PC-3 (cell line): ENCODE results near the gene WDR90. TPM values are rescaled to one million over a fixed set of nuclear protein-coding genes. Genes with fewer than 3 reads are reported as not detected.

Experiments used
- ATAC-seq: fragments of 200-7000 bp; cut with Tn5 transposase; 2 replicates; pipeline ENCODE4 v1.9.1; 2020; ENCODE audit warnings: mild to moderate bottlenecking, moderate library complexity
- BruUV-seq: library from RNA; stranded (reverse); fragments of 400-500 nt; replicated peaks from 2 replicates; lab custom pipeline; 2021; lab: Mats Ljungman, UMichigan
- CTCF ChIA-PET: fragments of 300-600 bp; sonication (Branson Sonifier 250); formaldehyde crosslinking; loops from one replicate; lab custom pipeline; 2022; ENCODE audit warnings: antibody characterized with exemption; lab: Charles Lee
- POLR2A ChIA-PET: fragments of 300-600 bp; sonication (Branson Sonifier 250); formaldehyde crosslinking; loops from one replicate; lab custom pipeline; 2022; ENCODE audit warnings: antibody characterized with exemption; ENCODE audit not compliant: unreplicated experiment; lab: Charles Lee
- DNase-seq: peaks from one replicate; pipeline ENCODE4 v3.0.0-alpha.2; 2015
- H2AFZ ChIP-seq: fragments of 300-600 bp; sonication (generic); 2 replicates; pipeline ENCODE4 v1.6.0; 2016; ENCODE audit warnings: antibody characterized with exemption, low read length
- H3F3A ChIP-seq: fragments of 300-600 bp; sonication (generic); one replicate; pipeline ENCODE4 v1.6.0; 2017; ENCODE audit warnings: antibody characterized with exemption, low read length, control low read depth, mild to moderate bottlenecking; ENCODE audit not compliant: unreplicated experiment
- H3K27ac ChIP-seq: fragments of 300-600 bp; sonication (generic); 2 replicates; pipeline ENCODE4 v1.5.1; 2016; ENCODE audit warnings: mild to moderate bottlenecking, low read length
- H3K27me3 ChIP-seq: fragments of 300-600 bp; sonication (generic); 2 replicates; pipeline ENCODE4 v1.6.1; 2016; ENCODE audit warnings: low read length, mixed read lengths
- H3K36me3 ChIP-seq: fragments of 300-600 bp; sonication (generic); 2 replicates; pipeline ENCODE4 v1.6.1; 2016; ENCODE audit warnings: low read depth, mixed run types, low read length, mixed read lengths
- H3K4me1 ChIP-seq: fragments of 300-600 bp; sonication (generic); 2 replicates; pipeline ENCODE4 v1.5.1; 2016; ENCODE audit warnings: low read length; ENCODE audit not compliant: insufficient read depth
- H3K4me2 ChIP-seq: fragments of 300-600 bp; sonication (generic); 2 replicates; pipeline ENCODE4 v1.6.0; 2016; ENCODE audit warnings: low read length
- H3K4me3 ChIP-seq: fragments of 300-600 bp; sonication (generic); 2 replicates; pipeline ENCODE4 v1.5.1; 2016; ENCODE audit warnings: mild to moderate bottlenecking, low read length, mixed read lengths
- H3K79me2 ChIP-seq: fragments of 300-600 bp; sonication (generic); 2 replicates; pipeline ENCODE4 v1.6.1; 2017; ENCODE audit warnings: low read length, mixed read lengths
- H3K9ac ChIP-seq: fragments of 300-600 bp; sonication (generic); 2 replicates; pipeline ENCODE4 v1.6.0; 2016; ENCODE audit warnings: mild to moderate bottlenecking, low read length
- H3K9me2 ChIP-seq: fragments of 300-600 bp; sonication (generic); replicated peaks from 2 replicates; pipeline ENCODE4 v1.6.1; 2016; ENCODE audit warnings: mixed run types, low read length, mixed read lengths
- H3K9me3 ChIP-seq: fragments of 300-600 bp; sonication (generic); 2 replicates; pipeline ENCODE4 v1.6.1; 2016; ENCODE audit warnings: low read length, mixed read lengths
- H4K20me1 ChIP-seq: fragments of 300-600 bp; sonication (generic); 2 replicates; pipeline ENCODE4 v1.6.1; 2016; ENCODE audit warnings: low read length, mixed read lengths
- EZH2 ChIP-seq: fragments of 300-600 bp; sonication (generic); IDR thresholded peaks from one replicate; pipeline ENCODE4 v1.6.1; 2017; ENCODE audit warnings: antibody characterized with exemption, mild to moderate bottlenecking, low read length; ENCODE audit not compliant: unreplicated experiment
- EZH2phosphoT487 ChIP-seq: fragments of 300-600 bp; sonication (generic); IDR thresholded peaks from 2 replicates; pipeline ENCODE4 v1.6.1; 2018; ENCODE audit warnings: mild to moderate bottlenecking, antibody characterized with exemption, low read length, borderline replicate concordance
- intact Hi-C: fragments of 100-400 bp; cut with micrococcal nuclease; formaldehyde crosslinking; loops from 2 replicates; pipeline ENCODE4 v1.9.0; 2023
- total RNA-seq: library from RNA; depleted of rRNA; stranded (reverse); fragments of >200 nt; gene quantifications from 2 replicates; pipeline ENCODE4 v1.2.3, GENCODE V29; 2014
- TF ChIP-seq, protein P1 (sequence below): fragments of 300-600 bp; sonication (generic); conservative IDR thresholded peaks from 2 replicates; pipeline ENCODE4 v1.5.1; 2017; ENCODE audit warnings: antibody characterized with exemption, low read depth, mild to moderate bottlenecking, low read length

Gene WDR90
- total RNA-seq, 1 experiment from 2014 or later, result 44.4 TPM

DNA sequence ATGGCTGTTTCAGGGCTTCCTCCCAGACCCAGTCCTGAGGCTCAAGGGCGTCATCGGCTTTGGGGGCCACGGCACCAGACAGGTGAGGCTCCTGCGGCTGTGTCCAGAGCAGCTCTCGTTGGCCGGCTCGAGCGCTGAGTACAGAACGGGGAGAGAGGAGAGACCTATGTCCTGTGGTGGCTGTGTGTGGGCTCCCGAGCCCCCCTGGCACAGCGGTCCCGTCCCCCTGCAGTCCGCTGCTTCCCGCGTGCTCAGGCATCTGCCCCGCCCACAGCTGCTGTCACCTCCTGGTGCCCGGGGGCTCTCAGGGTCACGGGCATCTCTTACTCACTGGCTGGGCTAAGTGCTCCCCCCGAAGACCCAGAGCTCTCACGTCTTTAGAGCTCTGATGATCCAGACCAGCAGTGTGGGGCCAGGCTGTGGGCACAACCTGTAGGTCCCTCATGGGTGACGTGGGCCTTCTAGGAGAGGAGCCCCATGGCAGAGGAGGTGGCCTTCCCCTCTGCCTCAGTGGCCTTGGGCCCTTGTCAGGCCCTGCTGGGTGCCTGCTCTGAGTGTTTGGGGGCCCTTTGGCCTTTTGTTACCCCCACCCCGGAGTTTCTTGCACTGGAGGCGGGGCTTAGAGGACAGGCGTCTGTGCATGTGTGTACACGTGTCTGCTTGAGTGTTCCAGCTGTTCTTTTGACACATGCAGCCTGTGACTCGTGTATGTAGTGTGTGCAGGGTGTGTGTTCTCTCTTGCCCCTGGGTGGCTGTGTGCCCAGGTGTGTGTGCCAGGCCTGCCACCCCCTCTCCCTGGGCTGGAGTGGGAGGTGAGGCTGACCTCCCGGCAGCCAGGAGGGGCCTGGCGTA is 3.5 kb downstream of the WDR90 start:
- no peaks in the 10 kb centered on the region for H3K27me3 ChIP-seq
- ChIA-PET CTCF (no interaction called here), POLR2A (no interaction called here)
- intact Hi-C loops, result no loop called here
- ATAC-seq (no peak), DNase-seq (no peak)
- peaks cover 11% of the 10 kb centered on the region for H3K4me1 ChIP-seq
- H3F3A ChIP-seq, result no peaks in the 10 kb centered on the region
- no peaks in the 10 kb centered on the region for H3K9me3 ChIP-seq
- H3K9me2 ChIP-seq, result no peaks in the 10 kb centered on the region
- H3K27ac ChIP-seq, result no peak overlapping the region
- H3K9ac ChIP-seq, result no peak overlapping the region
- TF ChIP-seq EZH2phosphoT487 (no peak), EZH2 (no peak)
- TF ChIP-seq, protein P1, sequence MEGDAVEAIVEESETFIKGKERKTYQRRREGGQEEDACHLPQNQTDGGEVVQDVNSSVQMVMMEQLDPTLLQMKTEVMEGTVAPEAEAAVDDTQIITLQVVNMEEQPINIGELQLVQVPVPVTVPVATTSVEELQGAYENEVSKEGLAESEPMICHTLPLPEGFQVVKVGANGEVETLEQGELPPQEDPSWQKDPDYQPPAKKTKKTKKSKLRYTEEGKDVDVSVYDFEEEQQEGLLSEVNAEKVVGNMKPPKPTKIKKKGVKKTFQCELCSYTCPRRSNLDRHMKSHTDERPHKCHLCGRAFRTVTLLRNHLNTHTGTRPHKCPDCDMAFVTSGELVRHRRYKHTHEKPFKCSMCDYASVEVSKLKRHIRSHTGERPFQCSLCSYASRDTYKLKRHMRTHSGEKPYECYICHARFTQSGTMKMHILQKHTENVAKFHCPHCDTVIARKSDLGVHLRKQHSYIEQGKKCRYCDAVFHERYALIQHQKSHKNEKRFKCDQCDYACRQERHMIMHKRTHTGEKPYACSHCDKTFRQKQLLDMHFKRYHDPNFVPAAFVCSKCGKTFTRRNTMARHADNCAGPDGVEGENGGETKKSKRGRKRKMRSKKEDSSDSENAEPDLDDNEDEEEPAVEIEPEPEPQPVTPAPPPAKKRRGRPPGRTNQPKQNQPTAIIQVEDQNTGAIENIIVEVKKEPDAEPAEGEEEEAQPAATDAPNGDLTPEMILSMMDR, result no peak
- no peaks in the 10 kb centered on the region for H3K79me2 ChIP-seq
- no peaks in the 10 kb centered on the region for H3K36me3 ChIP-seq
- H3K4me3 ChIP-seq, result no peak overlapping the region
- no peak overlapping the region for H3K4me2 ChIP-seq
- no TSS peak for BruUV-seq
- no peak overlapping the region for H2AFZ ChIP-seq
- H4K20me1 ChIP-seq, result no peaks in the 10 kb centered on the region

DNA sequence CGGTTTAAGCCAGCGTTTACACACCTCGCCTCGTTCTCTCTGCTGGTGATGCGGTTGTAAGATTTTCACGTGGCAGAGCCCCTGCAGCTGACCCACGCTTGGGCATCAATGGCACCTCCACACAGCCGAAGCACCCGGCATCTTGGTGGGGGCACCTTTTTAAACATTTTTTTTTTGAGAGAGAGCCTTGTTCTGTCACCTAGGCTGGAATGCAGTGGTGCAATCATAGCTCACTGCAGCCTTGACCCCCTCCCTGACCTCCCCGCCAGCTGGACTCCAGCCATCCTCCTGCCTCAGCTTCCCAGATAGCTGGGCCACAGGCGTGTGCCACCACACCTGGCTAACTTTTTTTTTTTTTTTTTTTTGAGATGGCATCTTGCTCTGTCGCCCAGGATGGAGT is 4.9 kb downstream of the WDR90 start:
- POLR2A ChIA-PET, result no interaction called here
- no peak for ATAC-seq
- BruUV-seq, result no TSS peak
- H3K27me3 ChIP-seq, result no peaks in the 10 kb centered on the region
- no peak for DNase-seq
- H3K27ac ChIP-seq, result no peak overlapping the region
- intact Hi-C loops, result no loop called here
- TF ChIP-seq EZH2phosphoT487 (no peak), EZH2 (no peak)
- TF ChIP-seq, protein P1, result no peak
- no peaks in the 10 kb centered on the region for H3K36me3 ChIP-seq
- CTCF ChIA-PET, result no interaction called here
- H3K4me1 ChIP-seq, result peaks cover 5% of the 10 kb centered on the region; the same call in 1 of the 2 replicates
- no peak overlapping the region for H2AFZ ChIP-seq
- no peak overlapping the region for H3K9ac ChIP-seq
- H3F3A ChIP-seq, result no peaks in the 10 kb centered on the region
- no peaks in the 10 kb centered on the region for H4K20me1 ChIP-seq
- H3K4me3 ChIP-seq, result no peak overlapping the region
- H3K4me2 ChIP-seq, result no peak overlapping the region
- H3K9me2 ChIP-seq, result no peaks in the 10 kb centered on the region
- no peaks in the 10 kb centered on the region for H3K9me3 ChIP-seq
- no peaks in the 10 kb centered on the region for H3K79me2 ChIP-seq

DNA sequence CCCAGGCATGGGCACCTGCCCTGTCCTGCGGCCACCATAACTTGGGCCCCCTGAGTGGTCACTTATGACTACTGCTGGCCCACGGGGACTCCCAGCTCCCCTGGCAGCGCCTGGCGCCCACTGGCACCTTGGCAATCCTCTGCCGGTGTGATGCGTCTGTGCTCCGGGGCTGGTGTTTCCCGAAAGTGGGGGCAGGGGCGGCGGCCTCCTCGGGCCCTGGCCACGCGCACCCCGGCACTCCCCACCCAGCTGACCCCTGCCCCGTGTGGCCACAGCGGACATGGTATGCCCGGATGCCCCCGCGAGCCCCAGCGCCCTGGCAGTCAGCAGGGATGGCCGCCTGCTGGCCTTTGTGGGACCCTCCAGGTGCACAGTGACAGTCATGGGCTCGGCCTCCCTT is 8.3 kb downstream of the WDR90 start:
- intact Hi-C loops, result no loop called here
- no TSS peak for BruUV-seq
- CTCF ChIA-PET, result no interaction called here
- H3K9me2 ChIP-seq, result no peaks in the 10 kb centered on the region
- no peaks in the 10 kb centered on the region for H3K36me3 ChIP-seq
- H4K20me1 ChIP-seq, result no peaks in the 10 kb centered on the region
- no peak overlapping the region for H3K27ac ChIP-seq
- no peak overlapping the region for H3K4me2 ChIP-seq
- H3K4me1 ChIP-seq, result peaks cover 5% of the 10 kb centered on the region
- no peaks in the 10 kb centered on the region for H3K9me3 ChIP-seq
- no peak for TF ChIP-seq EZH2
- TF ChIP-seq, protein P1, result no peak
- no peak for TF ChIP-seq EZH2phosphoT487
- no peak overlapping the region for H3K9ac ChIP-seq
- H3K79me2 ChIP-seq, result no peaks in the 10 kb centered on the region
- DNase-seq (no peak), ATAC-seq (no peak)
- H3F3A ChIP-seq, result no peaks in the 10 kb centered on the region
- no peak overlapping the region for H3K4me3 ChIP-seq
- H2AFZ ChIP-seq, result no peak overlapping the region
- POLR2A ChIA-PET, result no interaction called here
- H3K27me3 ChIP-seq, result no peaks in the 10 kb centered on the region
